Measurements from ENCODE around the gene C2orf81.

- TF ChIP-seq, protein P1, sequence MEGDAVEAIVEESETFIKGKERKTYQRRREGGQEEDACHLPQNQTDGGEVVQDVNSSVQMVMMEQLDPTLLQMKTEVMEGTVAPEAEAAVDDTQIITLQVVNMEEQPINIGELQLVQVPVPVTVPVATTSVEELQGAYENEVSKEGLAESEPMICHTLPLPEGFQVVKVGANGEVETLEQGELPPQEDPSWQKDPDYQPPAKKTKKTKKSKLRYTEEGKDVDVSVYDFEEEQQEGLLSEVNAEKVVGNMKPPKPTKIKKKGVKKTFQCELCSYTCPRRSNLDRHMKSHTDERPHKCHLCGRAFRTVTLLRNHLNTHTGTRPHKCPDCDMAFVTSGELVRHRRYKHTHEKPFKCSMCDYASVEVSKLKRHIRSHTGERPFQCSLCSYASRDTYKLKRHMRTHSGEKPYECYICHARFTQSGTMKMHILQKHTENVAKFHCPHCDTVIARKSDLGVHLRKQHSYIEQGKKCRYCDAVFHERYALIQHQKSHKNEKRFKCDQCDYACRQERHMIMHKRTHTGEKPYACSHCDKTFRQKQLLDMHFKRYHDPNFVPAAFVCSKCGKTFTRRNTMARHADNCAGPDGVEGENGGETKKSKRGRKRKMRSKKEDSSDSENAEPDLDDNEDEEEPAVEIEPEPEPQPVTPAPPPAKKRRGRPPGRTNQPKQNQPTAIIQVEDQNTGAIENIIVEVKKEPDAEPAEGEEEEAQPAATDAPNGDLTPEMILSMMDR (IDR thresholded peaks at IDR 0.05) = no peak
- TF ChIP-seq POLR2A (IDR thresholded peaks at IDR 0.05) = no peak
- TF ChIP-seq POLR2AphosphoS5 (IDR thresholded peaks at IDR 0.05) = no peak
Measured at GRCh38 chr2:74461187-74462053, 40.0 kb upstream of the C2orf81 start.
